Epithelial cell of proximal tubule (primary cell): ENCODE data around the gene CDKN2B-AS1. TPM values are rescaled to one million over a fixed set of nuclear protein-coding genes. Genes with fewer than 3 reads are reported as not detected.
"Not testable (repeated sequence)": the region's sequence is repeated elsewhere in the genome, so short reads cannot be mapped to it uniquely, and the experiment has no call there.

Experiments
- DNase-seq: peaks from one replicate; pipeline ENCODE4 v3.0.0-alpha.2; 2011; ENCODE audit warnings: low read depth
- H3K4me3 ChIP-seq: 2 replicates; pipeline ENCODE4 v1.5.1; 2011; ENCODE audit warnings: low read depth, mild to moderate bottlenecking, low read length
- total RNA-seq: library from RNA; depleted of rRNA; stranded (reverse); fragments of >200 nt; gene quantifications from 2 replicates; pipeline ENCODE4 v1.2.3, GENCODE V29; 2015
- TF ChIP-seq, protein P1 (sequence below): conservative IDR thresholded peaks from 2 replicates; pipeline ENCODE4 v1.5.1; 2012; ENCODE audit warnings: low read depth, mild to moderate bottlenecking, low read length

Gene CDKN2B-AS1
- total RNA-seq, result 0.87 TPM in 1 of 2 replicates, not detected in the other

DNA sequence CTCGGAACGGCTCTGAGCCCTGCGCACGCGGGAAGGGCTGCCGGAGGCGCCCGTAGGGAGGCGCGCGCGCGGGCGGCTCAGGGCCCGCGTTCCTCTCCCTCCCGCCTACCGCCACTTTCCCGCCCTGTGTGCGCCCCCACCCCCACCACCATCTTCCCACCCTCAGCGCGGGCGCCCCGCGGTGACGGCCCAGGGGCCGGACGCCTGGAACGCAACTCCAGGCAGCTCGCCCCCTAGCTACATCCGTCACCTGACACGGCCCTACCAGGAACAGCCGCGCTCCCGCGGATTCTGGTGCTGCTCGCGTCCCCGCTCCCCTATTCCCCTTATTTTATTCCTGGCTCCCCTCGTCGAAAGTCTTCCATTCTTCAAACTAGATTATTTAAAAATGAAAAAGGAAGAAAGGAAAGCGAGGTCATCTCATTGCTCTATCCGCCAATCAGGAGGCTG is at the start of gene CDKN2B-AS1:
Gene CDKN2B-AS1 (plus strand): TSS at position 236 of the 450 bp plus-strand sequence.
- no peak for DNase-seq

DNA sequence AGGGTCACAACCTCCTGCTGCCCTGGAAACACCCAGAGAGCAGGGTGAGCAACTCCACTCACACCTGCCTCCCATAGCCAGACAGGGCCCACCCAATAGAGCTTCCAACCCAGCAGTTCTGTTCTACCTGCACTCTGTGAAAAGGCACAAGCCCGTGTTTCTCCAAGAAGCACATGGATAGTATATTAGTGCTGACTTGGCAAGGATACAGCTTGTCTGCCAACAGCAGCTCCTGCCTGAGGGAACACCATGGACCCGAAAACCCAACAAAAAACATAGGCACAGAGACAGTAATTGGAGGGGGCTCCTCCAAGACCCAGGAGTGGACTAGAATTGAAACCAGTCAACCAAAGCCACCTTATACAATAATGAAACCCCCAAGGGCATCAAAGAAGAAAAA is 49.0 kb upstream of the CDKN2B-AS1 start:
- H3K4me3 ChIP-seq, result no peak overlapping the region
- TF ChIP-seq, protein P1, sequence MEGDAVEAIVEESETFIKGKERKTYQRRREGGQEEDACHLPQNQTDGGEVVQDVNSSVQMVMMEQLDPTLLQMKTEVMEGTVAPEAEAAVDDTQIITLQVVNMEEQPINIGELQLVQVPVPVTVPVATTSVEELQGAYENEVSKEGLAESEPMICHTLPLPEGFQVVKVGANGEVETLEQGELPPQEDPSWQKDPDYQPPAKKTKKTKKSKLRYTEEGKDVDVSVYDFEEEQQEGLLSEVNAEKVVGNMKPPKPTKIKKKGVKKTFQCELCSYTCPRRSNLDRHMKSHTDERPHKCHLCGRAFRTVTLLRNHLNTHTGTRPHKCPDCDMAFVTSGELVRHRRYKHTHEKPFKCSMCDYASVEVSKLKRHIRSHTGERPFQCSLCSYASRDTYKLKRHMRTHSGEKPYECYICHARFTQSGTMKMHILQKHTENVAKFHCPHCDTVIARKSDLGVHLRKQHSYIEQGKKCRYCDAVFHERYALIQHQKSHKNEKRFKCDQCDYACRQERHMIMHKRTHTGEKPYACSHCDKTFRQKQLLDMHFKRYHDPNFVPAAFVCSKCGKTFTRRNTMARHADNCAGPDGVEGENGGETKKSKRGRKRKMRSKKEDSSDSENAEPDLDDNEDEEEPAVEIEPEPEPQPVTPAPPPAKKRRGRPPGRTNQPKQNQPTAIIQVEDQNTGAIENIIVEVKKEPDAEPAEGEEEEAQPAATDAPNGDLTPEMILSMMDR, result no peak

More for the DNA sequence above, at the start of gene CDKN2B-AS1:
- H3K4me3 ChIP-seq, result peak within 1 kb of the TSS; percentile 76
- TF ChIP-seq, protein P1, result no peak

DNA sequence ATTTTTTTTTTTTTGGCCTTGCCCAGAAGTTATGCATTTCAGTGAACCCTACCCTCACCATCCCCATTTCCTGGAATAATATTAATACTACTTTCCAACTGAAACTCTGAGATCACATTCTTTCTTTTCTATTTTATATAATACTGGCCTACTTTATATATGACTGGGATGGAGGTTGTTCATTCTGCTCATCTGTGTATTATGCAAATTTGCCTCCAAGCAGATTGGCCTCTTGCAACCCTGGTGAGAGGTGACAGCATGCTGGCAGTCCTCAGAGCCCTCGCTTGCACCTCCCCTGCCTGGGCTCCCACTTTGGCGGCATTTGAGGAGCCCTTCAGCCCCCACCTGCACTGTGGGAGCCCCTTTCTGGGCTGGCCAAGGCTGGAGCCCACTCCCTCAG is 35.8 kb upstream of the CDKN2B-AS1 start:
- H3K4me3 ChIP-seq, result no peak overlapping the region
- TF ChIP-seq, protein P1, result no peak
- DNase-seq, result no peak

More for the DNA sequence above, 49.0 kb upstream of the CDKN2B-AS1 start:
- DNase-seq, result no peak

DNA sequence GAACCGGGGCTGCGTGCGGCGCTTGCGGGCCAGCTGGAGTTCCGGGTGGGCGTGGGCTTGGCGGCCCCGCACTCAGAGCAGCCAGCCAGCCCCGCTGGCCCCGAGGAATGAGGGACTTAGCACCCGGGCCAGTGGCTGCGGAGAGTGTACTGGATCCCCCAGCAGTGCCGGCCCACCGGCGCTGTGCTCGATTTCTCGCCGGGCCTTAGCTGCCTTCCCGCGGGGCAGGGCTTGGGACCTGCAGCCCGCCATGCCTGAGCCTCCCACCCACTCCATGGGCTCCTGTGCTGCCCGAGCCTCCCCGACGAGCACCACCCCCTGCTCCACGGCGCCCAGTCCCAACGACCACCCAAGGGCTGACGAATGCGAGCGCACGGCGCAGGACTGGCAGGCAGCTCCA is 35.3 kb upstream of the CDKN2B-AS1 start:
- not testable (repeated sequence) for DNase-seq

DNA sequence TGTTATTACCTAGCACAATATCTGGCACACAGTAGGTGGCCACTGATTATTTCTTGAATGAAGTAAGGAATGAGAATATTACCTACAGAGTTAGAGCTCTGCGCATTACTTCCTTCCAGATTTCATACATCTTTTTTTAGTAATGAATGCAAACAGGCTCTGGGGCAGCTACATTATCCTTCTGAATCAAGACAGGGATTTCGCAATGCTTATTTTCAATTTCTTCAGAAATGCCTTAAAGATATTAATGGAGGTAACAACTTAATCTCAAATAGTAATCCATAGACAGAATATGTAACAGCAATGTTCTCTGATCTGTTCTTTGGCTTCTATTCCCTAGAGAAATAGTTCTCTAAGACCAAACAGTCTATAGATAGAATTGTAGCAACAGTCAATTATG is 33.0 kb upstream of the CDKN2B-AS1 start:
- TF ChIP-seq, protein P1, result no peak
- DNase-seq, result no peak
- H3K4me3 ChIP-seq, result no peak overlapping the region

More for the DNA sequence above, 35.3 kb upstream of the CDKN2B-AS1 start:
- H3K4me3 ChIP-seq, result not testable (repeated sequence)

DNA sequence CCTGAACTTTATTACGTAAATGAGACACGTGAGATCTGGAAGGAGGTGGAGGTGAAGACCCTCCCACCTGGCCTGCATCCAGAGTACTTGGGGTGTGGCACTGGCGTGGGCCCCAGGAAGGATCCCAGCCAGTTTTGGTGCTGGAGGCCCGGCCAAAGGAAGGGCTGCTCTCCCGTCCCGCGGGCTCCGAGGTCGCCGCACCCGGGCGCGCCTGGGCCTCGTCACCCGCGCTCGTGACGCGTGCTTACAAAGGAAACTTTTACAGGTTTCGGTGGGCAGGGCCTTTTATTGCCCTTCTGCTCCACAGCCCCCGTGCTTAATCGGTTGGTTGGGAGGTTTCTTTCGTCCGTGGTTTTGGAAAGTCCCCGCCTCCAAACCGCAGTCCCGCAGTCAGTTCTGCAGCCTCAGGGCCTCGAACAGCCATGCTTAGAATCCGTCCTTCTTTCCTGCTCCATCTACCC is 29.6 kb upstream of the CDKN2B-AS1 start:
- TF ChIP-seq, protein P1, result no peak
- DNase-seq, result no peak
- peak overlapping the region; percentile 57 for H3K4me3 ChIP-seq

DNA sequence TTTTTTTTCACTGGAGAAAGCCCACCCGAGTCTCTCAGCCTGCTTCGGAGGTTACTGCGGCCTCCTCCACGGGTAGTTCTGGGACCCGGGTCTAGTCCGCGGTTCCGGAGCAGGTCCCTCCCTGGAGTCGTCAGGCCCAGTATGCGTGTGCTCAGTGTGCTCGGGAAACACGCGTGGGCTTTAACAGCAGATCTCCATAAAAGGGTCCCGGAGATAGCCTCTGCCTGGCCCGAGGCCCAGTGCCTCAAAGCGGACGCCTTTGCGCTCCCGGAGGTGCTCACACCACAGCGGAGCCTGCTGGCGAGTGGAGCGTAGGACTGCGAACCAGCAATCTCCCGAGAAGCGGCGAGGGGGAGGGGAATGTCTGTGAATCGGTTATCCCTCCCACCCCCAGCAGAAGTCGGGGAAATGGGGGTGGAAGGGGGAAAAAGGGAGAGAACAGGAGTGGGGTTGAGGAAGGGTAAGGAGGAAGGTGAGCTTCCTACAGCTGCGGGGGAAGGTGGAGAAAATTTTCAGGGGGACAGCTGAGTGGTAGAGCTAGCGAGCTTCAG is 29.1 kb upstream of the CDKN2B-AS1 start:
- DNase-seq, result no peak
- peak overlapping the region; percentile 57 for H3K4me3 ChIP-seq
- TF ChIP-seq, protein P1, result peak; percentile 73
